ENCODE results near the gene CLASRP.
"Not testable (repeated sequence)": the region's sequence is repeated elsewhere in the genome, so short reads cannot be mapped to it uniquely, and the experiment has no call there.

Gene CLASRP

DNA sequence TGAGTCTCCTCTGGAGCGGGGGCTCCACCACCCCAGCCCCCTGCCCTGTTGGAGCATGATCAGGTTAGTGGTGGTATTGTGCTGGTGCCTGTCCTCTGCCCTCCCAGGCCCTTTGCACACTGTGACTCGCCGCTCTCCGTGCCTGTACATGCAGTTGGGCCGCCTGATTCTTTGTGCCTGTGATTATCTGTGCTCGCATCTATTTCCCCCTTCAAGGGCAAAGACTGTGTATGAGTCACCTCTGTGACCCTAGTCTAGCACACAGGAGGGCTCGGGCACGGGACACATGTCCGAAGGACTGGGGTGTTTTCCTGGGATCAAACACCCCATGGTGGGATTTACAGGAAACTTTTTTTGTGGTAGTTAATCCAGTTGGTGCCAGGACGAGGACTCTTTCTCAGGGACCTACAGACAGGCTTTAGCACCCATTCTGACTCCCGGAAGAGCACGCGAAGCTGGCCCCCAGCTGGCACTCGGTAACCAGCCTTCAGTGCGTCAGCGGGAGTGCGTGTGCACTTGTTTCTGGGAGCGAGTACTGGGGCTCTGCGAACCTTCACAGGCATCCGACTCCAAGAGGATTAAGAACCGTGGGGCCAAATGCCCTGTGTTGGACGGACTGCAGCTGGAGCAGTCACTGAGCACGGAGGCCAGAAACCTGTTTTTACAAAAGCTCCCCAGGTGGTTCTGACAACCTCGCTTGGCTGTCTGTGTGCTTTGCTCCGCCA, 60.8 kb downstream of the CLASRP start:
- H3K27ac ChIP-seq, result peak overlapping the region; percentile 63
- DNase-seq (ENCODE audit: low read depth, low spot score), result no peak

GRCh38 chr19:45100201-45100600, 61.4 kb downstream of the CLASRP start:
- no peak for DNase-seq (ENCODE audit: low read depth, low spot score)

DNA sequence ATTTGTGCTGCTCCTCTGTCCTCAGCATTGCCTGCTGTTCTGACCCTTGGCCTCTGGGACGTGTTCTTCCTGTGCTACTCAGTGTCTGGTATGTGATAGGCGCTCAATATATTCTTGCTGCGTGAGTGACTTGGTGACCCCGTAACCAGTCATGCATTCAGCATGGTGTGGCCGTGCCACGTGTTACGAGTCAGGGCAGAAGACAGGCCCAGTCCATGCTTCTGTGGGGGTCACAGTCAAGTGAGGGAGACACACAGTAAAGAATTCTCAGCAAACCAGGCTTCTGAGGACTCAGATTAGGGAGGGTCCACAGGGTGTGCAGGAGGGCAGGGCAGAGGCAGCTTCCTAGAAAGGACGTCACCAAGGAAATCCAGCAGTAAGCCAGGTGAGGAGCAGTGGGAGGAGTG, 62.0 kb downstream of the CLASRP start:
- no peak for DNase-seq (ENCODE audit: low read depth, low spot score)
- H3K27ac ChIP-seq, result no peak overlapping the region

More at GRCh38 chr19:45100201-45100600, 61.4 kb downstream of the CLASRP start:
- H3K27ac ChIP-seq, result peak overlapping the region; percentile 63

- DNase-seq (ENCODE audit: low read depth, low spot score), result no peak
- H3K27ac ChIP-seq, result no peak overlapping the region
Measured at GRCh38 chr19:45101806-45102205, 63.0 kb downstream of the CLASRP start.

DNA sequence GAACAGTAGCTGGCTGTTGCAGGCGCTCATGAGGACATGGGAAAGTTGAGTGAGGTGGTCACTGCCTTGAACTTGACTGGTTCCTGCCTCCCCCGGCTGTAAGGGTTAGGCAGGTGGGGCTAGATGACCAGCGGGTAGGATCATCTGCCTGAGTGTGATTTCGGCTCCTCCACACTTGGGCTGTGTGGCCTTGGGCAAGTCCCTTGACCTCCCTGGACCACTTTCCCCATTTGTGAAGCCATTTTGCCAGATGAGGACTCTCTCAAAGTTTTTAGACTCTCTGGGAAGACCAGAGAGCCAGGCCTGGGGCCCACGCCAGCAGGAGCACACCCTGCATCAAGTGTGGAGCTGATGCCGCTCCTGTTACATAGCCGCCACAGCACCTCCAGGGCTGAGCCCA, 63.6 kb downstream of the CLASRP start:
- H3K27ac ChIP-seq, result no peak overlapping the region
- no peak for DNase-seq (ENCODE audit: low read depth, low spot score)

GRCh38 chr19:45103156-45103507, 64.3 kb downstream of the CLASRP start:
- H3K27ac ChIP-seq, result no peak overlapping the region
- no peak for DNase-seq (ENCODE audit: low read depth, low spot score)

- no peak for DNase-seq (ENCODE audit: low read depth, low spot score)
- H3K27ac ChIP-seq, result no peak overlapping the region
Measured at GRCh38 chr19:45103508-45104319, 64.9 kb downstream of the CLASRP start.

DNA sequence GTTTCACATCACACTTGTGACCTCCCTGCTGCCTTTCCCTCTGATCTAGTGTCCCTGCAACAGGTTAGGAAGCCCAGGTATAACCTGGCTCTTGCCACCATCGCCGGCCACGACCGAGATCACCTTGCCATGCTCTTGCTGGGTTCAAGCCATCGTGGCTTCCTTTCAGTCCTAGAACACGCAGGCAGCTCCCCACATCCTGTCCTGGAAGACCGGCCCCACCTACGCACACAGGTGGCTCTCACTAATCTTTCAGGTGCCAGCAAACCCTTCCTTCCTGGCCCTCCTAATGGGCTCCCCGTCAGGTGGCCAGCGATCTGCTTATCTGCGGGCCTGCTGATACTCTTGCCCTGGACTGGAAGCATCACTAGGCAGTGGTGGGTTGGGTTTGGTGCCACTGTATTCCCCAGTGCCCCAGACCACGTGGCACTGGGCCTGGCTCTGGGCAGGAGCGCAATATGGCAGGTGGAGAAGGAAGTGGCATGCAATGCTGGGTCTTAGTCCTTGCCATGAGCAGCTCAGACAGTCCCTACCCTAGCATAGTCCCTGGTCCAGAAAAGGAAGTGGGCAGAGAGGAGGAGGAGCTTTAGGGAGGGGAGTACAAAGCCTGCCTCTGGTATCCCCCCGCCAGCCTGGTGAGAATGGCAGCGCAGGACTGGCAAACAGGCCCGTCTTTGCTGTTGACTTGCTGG, 66.0 kb downstream of the CLASRP start:
- H3K27ac ChIP-seq, result no peak overlapping the region
- no peak for DNase-seq (ENCODE audit: low read depth, low spot score)

GRCh38 chr19:45106363-45106762, 67.5 kb downstream of the CLASRP start:
- not testable (repeated sequence) for DNase-seq (ENCODE audit: low read depth, low spot score); H3K27ac ChIP-seq

GRCh38 chr19:45107621-45108150, 68.8 kb downstream of the CLASRP start:
- no peak overlapping the region for H3K27ac ChIP-seq
- DNase-seq (ENCODE audit: low read depth, low spot score), result no peak

DNA sequence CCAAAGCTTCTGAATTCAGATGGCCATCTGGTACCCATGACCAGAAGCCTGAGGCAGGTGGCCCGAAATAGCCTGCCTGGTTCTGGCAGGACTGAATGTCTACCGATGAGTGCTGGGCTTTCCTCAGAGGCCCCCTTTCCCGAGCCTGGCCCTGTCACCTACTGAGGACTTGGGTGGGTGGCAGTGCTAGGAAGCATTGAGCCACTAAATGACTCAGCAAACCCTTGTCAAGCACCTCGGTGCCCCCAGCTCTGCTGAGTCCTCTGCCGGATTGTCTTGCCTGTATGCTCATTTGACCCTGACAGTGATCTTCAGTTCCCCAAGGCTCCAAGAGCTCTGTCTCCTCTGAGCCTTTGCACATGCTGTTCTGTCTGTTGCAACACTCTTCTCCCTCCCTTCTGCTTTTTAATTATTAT, 72.0 kb downstream of the CLASRP start:
- H3K27ac ChIP-seq, result no peak overlapping the region
- DNase-seq (ENCODE audit: low read depth, low spot score), result no peak

DNA sequence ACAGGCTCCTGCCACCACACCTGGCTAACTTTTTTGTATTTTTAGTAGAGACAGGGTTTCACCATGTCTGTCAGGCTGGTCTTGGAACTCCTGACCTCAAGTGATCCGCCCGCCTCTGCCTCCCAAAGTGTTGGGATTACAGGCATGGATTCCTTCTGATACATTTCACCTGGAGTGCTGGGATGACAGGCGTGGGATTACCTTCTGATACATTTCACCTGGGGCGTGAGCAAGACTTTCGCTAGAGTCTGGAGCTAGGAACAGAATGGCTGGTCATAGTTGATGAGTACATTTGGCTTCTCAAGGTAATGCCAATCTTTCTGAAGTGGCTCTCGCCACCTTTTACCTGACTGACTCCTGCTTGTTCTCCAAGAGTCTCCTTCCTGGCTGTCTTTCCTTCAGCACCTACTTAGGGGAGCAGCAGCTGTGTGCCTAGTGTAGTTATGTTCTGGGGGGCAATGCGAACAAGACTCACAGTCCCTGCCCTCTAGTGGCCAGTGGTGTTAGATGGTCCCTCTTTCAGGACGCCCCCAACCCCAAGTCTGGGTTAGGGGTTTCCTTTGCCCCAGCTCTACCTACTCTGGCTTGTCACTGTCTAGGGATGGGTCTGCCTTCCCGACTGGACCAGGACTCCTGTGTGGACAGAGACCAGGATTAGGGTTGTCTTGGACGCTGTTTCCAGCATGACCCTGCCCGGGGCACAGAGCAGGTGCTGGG, 73.4 kb downstream of the CLASRP start:
- H3K27ac ChIP-seq, result no peak overlapping the region
- no peak for DNase-seq (ENCODE audit: low read depth, low spot score)

GRCh38 chr19:45113628-45114027, 74.8 kb downstream of the CLASRP start:
- no peak for DNase-seq (ENCODE audit: low read depth, low spot score)
- no peak overlapping the region for H3K27ac ChIP-seq

DNA sequence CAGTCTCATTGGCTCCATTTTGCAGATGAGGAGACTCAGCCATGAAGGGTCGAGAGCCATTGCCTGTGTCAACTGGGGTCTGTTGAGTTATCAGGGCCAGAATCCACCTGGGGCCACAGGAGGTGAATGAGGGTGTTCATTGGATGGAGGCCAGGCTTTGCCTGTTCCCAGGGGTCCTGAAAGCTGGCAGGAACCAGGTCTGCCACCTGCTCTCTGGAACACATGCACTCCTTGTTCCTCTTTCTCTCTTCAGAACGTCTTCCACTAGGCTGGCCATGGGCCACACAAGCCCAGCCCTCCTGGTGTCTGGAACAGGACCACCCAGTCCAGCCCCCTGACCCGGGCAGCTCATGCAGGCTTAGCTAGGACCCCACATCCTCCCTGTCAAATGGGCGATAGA, 75.3 kb downstream of the CLASRP start:
- H3K27ac ChIP-seq, result no peak overlapping the region
- no peak for DNase-seq (ENCODE audit: low read depth, low spot score)

- DNase-seq (ENCODE audit: low read depth, low spot score), result no peak
- no peak overlapping the region for H3K27ac ChIP-seq
Measured at GRCh38 chr19:45115809-45116615, 77.2 kb downstream of the CLASRP start.

DNA sequence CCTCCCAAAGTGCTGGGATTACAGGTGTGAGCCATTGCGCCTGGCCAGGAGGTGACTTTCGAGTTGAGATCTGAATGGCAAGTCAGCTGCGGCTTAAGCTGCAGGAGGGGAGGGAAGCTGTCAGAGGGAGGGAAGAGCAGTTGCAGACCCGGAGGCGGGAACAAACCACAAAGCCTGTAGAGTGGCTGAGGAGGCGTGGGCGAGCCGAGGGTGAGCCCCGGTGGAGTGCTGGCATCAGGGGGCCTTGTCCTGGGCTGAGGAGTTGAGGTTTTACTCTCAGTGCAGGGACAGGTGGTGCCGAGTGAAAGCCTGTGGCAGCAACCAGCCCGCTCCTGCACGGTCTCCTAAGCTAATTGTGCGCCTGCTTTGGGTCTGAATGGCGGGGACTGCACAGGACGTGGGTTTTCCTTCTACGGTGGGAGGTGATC, 78.3 kb downstream of the CLASRP start:
- H3K27ac ChIP-seq, result no peak overlapping the region
- DNase-seq (ENCODE audit: low read depth, low spot score), result no peak

DNA sequence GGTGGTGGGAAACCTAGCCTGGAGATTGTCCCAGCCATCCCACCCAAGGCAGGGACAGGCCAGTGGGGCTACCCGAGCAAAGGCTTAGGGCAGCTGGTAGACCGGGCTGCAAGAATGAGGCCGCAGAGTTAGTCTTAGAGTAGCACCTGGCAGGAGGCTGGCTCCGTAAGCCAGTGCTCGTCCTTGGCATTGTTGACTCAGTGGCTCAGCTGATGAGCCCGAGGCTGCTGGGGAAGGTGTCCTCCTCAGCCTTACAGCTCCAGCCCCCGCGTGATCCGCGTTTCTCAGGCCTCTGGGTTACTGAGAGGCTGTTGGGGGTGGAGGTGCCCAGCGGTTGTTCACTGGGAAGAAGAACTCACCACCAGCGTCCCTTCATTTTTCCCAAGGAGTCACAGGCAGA, 78.8 kb downstream of the CLASRP start:
- no peak for DNase-seq (ENCODE audit: low read depth, low spot score)
- no peak overlapping the region for H3K27ac ChIP-seq

- H3K27ac ChIP-seq, result no peak overlapping the region
- no peak for DNase-seq (ENCODE audit: low read depth, low spot score)
Measured at GRCh38 chr19:45118106-45118505, 79.3 kb downstream of the CLASRP start.

- not testable (repeated sequence) for DNase-seq (ENCODE audit: low read depth, low spot score); H3K27ac ChIP-seq
Measured at GRCh38 chr19:45118591-45119355, 79.9 kb downstream of the CLASRP start.
